HG03139 (cell line): ENCODE data around the gene CTSV.
"Not testable (repeated sequence)": the region's sequence is repeated elsewhere in the genome, so short reads cannot be mapped to it uniquely, and the experiment has no call there.

Source experiments
- ATAC-seq: cut with Tn5 transposase; IDR thresholded peaks from one replicate; pipeline ENCODE4 v1.9.1; 2021; ENCODE audit not compliant: unreplicated experiment

Gene CTSV

GRCh38 chr9:97045300-97045699, 6.4 kb upstream of the CTSV start:
- no peak for ATAC-seq

- ATAC-seq: no peak
Observed at GRCh38 chr9:97041898-97042297, 3.0 kb upstream of the CTSV start.

- ATAC-seq: no peak
Observed at GRCh38 chr9:97039514-97039860, 545 bp upstream of the CTSV start.

- ATAC-seq: not testable (repeated sequence)
Observed at GRCh38 chr9:97023505-97023904, 15.4 kb downstream of the CTSV start.

- peak; percentile 82 for ATAC-seq
Observed at GRCh38 chr9:97013151-97014132, 25.5 kb downstream of the CTSV start.

- ATAC-seq: peak; percentile 68
Observed at GRCh38 chr9:97012617-97013016, 26.3 kb downstream of the CTSV start.

GRCh38 chr9:97002195-97002594, 36.7 kb downstream of the CTSV start:
- ATAC-seq: not testable (repeated sequence)

GRCh38 chr9:97001338-97001737, 37.6 kb downstream of the CTSV start:
- ATAC-seq: not testable (repeated sequence)

- ATAC-seq: not testable (repeated sequence)
Observed at GRCh38 chr9:97000139-97000787, 38.7 kb downstream of the CTSV start.

GRCh38 chr9:96999733-97000132, 39.2 kb downstream of the CTSV start:
- not testable (repeated sequence) for ATAC-seq

GRCh38 chr9:96997009-96997701, 41.8 kb downstream of the CTSV start:
- ATAC-seq: not testable (repeated sequence)

GRCh38 chr9:96994531-96995016, 44.4 kb downstream of the CTSV start:
- ATAC-seq: not testable (repeated sequence)

GRCh38 chr9:96992303-96992702, 46.6 kb downstream of the CTSV start:
- not testable (repeated sequence) for ATAC-seq

GRCh38 chr9:96989747-96990318, 49.1 kb downstream of the CTSV start:
- not testable (repeated sequence) for ATAC-seq

- not testable (repeated sequence) for ATAC-seq
Observed at GRCh38 chr9:96984887-96985286, 54.1 kb downstream of the CTSV start.

- ATAC-seq: not testable (repeated sequence)
Observed at GRCh38 chr9:96984139-96984538, 54.8 kb downstream of the CTSV start.

- ATAC-seq: not testable (repeated sequence)
Observed at GRCh38 chr9:96983496-96984122, 55.3 kb downstream of the CTSV start.
